ENCODE data around the gene LTK. TPM values are rescaled to one million over a fixed set of nuclear protein-coding genes. Genes with fewer than 3 reads are reported as not detected.
A peak's percentile ranks its signal among the peaks of the same experiment; 100 is the strongest.
"Not testable (repeated sequence)": the region's sequence is repeated elsewhere in the genome, so short reads cannot be mapped to it uniquely, and the experiment has no call there.

LTK gene
- total and polyA plus RNA-seq, 3 experiments from 2014 or later: 0.27 to 7.3 (median 0.31) TPM

DNA sequence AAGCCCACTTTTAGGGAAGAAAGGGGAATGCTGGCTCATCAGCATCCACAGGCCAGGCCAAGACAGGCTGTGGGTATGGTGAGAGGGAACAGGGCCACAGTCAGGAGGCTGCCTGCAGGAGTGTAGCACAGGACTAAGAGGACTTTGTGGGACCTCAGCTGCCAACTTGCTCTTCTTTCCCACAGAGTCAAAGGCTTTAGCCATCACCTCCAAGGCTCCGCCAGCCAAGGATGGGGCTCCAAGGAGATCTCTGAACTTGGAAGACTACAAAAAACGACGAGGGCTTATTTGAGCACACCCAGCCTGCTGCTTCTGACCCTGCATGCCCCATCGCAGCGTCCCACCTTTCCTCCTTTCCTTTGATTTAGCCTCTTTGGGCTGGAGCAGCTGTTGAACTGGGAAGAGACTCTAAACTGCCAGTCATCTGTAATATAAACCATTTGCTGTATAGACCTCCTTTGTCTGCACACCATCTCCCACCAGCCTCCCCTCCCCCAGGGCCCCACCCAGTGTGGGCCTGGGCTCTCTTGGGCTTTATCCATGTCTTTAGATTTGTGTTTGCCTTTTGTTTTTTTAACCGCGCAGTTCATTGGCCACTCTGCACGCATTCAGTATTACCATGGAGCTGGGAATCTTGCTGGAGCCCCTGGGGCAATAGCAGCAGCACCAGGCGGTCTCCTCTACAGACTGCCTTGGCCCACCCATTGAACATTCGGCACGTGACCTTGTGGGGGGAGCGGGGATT lies 33.1 kb downstream of the LTK start:
- Histone ChIP-seq H3K27ac (ENCODE audit: low read depth, low read length) (no peak overlapping the region), H3K27me3 (ENCODE audit: insufficient read depth, low read length, poor library complexity, severe bottlenecking) (no peaks in the 10 kb centered on the region), H3K9me3 (ENCODE audit: low read length) (no peaks in the 10 kb centered on the region), H3K4me1 (ENCODE audit: insufficient read depth, low read length) (peaks cover 16% of the 10 kb centered on the region), H3K4me3 (ENCODE audit: low read length) (no peak overlapping the region), H3K36me3 (ENCODE audit: insufficient read depth, low read length) (peaks cover 37% of the 10 kb centered on the region)
- peaks cover 10 to 61% (median 26%) of the 10 kb centered on the region in 3 donors for H3K36me3 Mint-ChIP-seq
- H3K9me3 Mint-ChIP-seq: no peaks in the 10 kb centered on the region
- no peak overlapping the region for H3K4me3 Mint-ChIP-seq
- ChIA-PET POLR2A (no interaction called here), CTCF (no interaction called here)
- peaks cover 19 to 21% (median 19%) of the 10 kb centered on the region in 3 donors for H3K4me1 Mint-ChIP-seq
- peak overlapping the region in 3 of 8 donors; percentile 23 to 73 (median 68) for H3K27ac Mint-ChIP-seq
- H3K27me3 Mint-ChIP-seq: no peaks in the 10 kb centered on the region
- no peak for DNase-seq

DNA sequence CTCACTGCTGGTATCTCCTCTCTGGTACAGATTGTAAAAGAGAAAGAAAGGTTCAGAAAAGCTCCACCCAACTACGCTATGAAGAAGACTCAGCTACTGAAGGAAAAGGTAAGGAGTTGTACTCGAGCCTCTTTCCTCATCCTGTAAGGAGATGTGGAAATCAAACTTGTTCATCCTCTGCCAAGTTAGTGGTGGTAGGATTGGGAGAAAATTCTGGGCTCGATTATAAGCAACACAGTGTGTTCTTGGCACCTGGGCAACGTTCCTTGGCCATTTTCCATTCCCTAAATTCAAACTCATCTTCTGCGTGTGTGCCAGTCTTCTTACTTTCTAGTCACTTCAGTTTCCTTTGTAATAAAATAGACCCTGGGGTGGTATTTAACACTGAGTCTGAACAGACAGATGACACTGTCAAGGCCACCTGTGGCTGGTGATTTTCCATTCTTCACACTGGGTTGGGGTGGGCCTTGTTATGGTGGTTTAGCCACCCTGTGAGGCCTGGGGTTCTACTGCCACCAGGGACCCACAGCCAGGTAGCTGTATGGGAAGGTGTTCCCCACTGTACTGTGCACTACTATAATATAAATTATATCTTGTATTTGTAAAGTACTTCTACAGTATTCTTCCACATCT lies 37.1 kb downstream of the LTK start:
- Mint-ChIP-seq H3K9me3 (no peaks in the 10 kb centered on the region), H3K27ac (peak overlapping the region in 1 of 8 donors; percentile 81), H3K4me1 (no peaks in the 10 kb centered on the region), H3K4me3 (peak overlapping the region in 1 of 7 donors; percentile 32), H3K36me3 (peaks cover 10 to 79% (median 28%) of the 10 kb centered on the region in 3 donors), H3K27me3 (no peaks in the 10 kb centered on the region)
- H3K27me3 ChIP-seq (ENCODE audit: insufficient read depth, low read length, poor library complexity, severe bottlenecking): no peaks in the 10 kb centered on the region
- peak overlapping the region; percentile 22 for H3K27ac ChIP-seq (ENCODE audit: low read depth, low read length)
- POLR2A ChIA-PET: no interaction called here
- no peak overlapping the region for H3K4me3 ChIP-seq (ENCODE audit: low read length)
- CTCF ChIA-PET: interaction anchor here (0.9 kb wide), 1 partner anchor 11 kb away, joined by 3 read pairs; no protein-coding TSS in a partner anchor
- peaks cover 55% of the 10 kb centered on the region for H3K36me3 ChIP-seq (ENCODE audit: insufficient read depth, low read length)
- no peak for DNase-seq
- no peaks in the 10 kb centered on the region for H3K4me1 ChIP-seq (ENCODE audit: insufficient read depth, low read length)
- no peaks in the 10 kb centered on the region for H3K9me3 ChIP-seq (ENCODE audit: low read length)

DNA sequence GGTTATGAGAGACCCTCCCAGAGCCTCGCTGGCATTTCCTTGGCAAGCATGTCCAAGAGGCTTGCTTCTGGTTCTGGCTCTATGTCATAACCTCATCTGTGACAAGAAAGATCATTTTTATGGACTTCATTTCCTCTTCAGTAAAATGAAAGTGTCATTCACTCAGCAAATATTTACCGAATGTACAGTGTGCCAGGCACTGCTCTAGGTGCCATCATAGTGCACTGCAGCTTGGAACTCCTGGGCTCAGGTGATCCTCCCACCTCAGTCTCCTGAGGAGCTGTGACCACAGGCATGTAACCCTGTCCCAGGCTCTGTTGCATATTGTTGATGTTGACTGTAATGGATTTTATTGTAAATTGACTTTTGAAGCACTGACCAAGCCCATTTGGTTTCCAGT lies 38.7 kb downstream of the LTK start:
- ChIA-PET POLR2A (no interaction called here), CTCF (no interaction called here)
- Mint-ChIP-seq H3K27me3 (no peaks in the 10 kb centered on the region), H3K4me1 (peaks cover 0 to under 1% (median 0%) of the 10 kb centered on the region in 3 donors), H3K9me3 (no peaks in the 10 kb centered on the region), H3K36me3 (peaks cover 11 to 76% (median 21%) of the 10 kb centered on the region in 3 donors), H3K27ac (peak overlapping the region in 2 of 8 donors; percentile 8 to 60), H3K4me3 (no peak overlapping the region)
- no peak overlapping the region for H3K27ac ChIP-seq (ENCODE audit: low read depth, low read length)
- DNase-seq: no peak
- no peaks in the 10 kb centered on the region for H3K9me3 ChIP-seq (ENCODE audit: low read length)
- peaks cover 60% of the 10 kb centered on the region for H3K36me3 ChIP-seq (ENCODE audit: insufficient read depth, low read length)
- H3K4me3 ChIP-seq (ENCODE audit: low read length): no peak overlapping the region
- no peaks in the 10 kb centered on the region for H3K4me1 ChIP-seq (ENCODE audit: insufficient read depth, low read length)
- no peaks in the 10 kb centered on the region for H3K27me3 ChIP-seq (ENCODE audit: insufficient read depth, low read length, poor library complexity, severe bottlenecking)

DNA sequence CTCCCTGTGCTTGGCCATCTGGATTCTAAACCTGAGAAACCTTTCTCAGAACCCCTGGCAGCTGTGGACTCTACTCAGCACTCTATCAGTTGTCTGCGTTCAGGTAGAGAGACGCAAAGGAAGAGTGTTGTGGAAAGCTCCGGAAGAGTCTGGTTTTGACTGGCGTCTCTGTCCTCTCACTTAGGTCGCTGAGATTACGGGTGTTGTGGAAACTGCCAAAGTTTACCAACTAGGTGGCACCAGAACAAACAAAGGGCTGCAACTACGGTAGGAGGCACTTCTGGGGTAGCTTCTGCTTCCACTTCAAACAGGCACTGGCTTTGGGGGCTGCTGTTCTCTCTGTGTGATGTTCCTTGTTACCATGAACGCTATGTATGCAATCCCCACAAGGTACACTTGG lies 39.2 kb downstream of the LTK start:
- ChIA-PET CTCF (no interaction called here), POLR2A (no interaction called here)
- H3K4me1 ChIP-seq (ENCODE audit: insufficient read depth, low read length): no peaks in the 10 kb centered on the region
- Mint-ChIP-seq H3K36me3 (peaks cover 15 to 78% (median 25%) of the 10 kb centered on the region in 3 donors), H3K27me3 (no peaks in the 10 kb centered on the region), H3K4me1 (peaks cover 0 to 2% (median 0%) of the 10 kb centered on the region in 3 donors), H3K4me3 (no peak overlapping the region), H3K27ac (peak overlapping the region in 4 of 8 donors; percentile 8 to 60 (median 29)), H3K9me3 (no peaks in the 10 kb centered on the region)
- H3K9me3 ChIP-seq (ENCODE audit: low read length): no peaks in the 10 kb centered on the region
- no peak overlapping the region for H3K4me3 ChIP-seq (ENCODE audit: low read length)
- H3K27me3 ChIP-seq (ENCODE audit: insufficient read depth, low read length, poor library complexity, severe bottlenecking): no peaks in the 10 kb centered on the region
- peaks cover 60% of the 10 kb centered on the region for H3K36me3 ChIP-seq (ENCODE audit: insufficient read depth, low read length)
- no peak for DNase-seq
- no peak overlapping the region for H3K27ac ChIP-seq (ENCODE audit: low read depth, low read length)

DNA sequence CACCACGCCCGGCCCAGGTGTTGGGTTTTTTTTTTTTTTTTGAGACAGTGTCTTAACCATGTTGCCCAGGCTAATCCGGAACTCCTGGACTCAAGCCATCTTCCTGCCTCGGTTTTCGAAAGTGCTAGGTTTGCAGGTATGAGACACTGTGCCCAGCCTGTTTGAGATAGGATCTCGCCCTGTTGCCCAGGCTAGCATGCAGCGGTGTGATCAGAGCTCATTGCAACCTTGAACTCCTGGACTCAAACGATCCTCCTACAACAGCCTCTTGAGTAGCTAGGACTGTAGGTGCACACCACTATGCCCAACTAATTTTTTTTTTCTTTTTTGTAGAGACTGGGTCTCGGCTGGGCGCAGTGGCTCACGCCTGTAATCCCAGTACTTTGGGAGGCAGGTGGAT lies 40.2 kb downstream of the LTK start:
- H3K36me3 Mint-ChIP-seq: peaks cover 10 to 76% (median 18%) of the 10 kb centered on the region in 3 donors
- no peaks in the 10 kb centered on the region for H3K9me3 Mint-ChIP-seq
- no peaks in the 10 kb centered on the region for H3K27me3 ChIP-seq (ENCODE audit: insufficient read depth, low read length, poor library complexity, severe bottlenecking)
- no peak overlapping the region for H3K4me3 Mint-ChIP-seq
- no peak for DNase-seq
- H3K9me3 ChIP-seq (ENCODE audit: low read length): no peaks in the 10 kb centered on the region
- CTCF ChIA-PET: no interaction called here
- no peak overlapping the region for H3K4me3 ChIP-seq (ENCODE audit: low read length)
- H3K27ac Mint-ChIP-seq: peak overlapping the region in 2 of 8 donors; percentile 43 to 64
- peaks cover 0 to 2% (median 0%) of the 10 kb centered on the region in 3 donors for H3K4me1 Mint-ChIP-seq
- H3K36me3 ChIP-seq (ENCODE audit: insufficient read depth, low read length): peaks cover 51% of the 10 kb centered on the region
- POLR2A ChIA-PET: interaction anchor here (0.5 kb wide), 1 partner anchor 165 kb away, joined by 5 read pairs; no protein-coding TSS in a partner anchor
- no peak overlapping the region for H3K27ac ChIP-seq (ENCODE audit: low read depth, low read length)
- H3K27me3 Mint-ChIP-seq: no peaks in the 10 kb centered on the region
- H3K4me1 ChIP-seq (ENCODE audit: insufficient read depth, low read length): no peaks in the 10 kb centered on the region

DNA sequence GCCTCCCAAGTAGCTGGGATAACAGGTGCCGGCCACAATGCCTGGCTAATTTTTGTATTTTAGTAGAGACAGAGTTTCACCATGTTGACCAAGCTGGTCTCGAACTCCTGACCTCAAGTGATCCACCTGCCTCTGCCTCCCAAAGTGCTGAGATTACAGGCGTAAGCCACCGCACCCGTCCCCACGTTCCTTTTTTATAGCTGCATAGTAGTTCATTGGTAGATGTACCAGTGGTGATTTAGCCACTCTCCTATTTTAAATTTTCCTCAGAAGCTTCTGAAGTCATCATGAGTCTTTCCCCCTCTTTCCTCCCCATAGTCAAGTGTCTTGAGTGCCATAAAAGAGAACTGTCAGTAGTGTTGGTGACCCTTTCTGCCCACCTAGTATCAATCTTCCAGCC lies 44.0 kb downstream of the LTK start:
- not testable (repeated sequence) for H3K4me1 ChIP-seq (ENCODE audit: insufficient read depth, low read length); DNase-seq; H3K27me3 Mint-ChIP-seq; H3K4me3 ChIP-seq (ENCODE audit: low read length); H3K27ac ChIP-seq (ENCODE audit: low read depth, low read length); H3K4me3 Mint-ChIP-seq; H3K9me3 Mint-ChIP-seq; H3K27me3 ChIP-seq (ENCODE audit: insufficient read depth, low read length, poor library complexity, severe bottlenecking); H3K9me3 ChIP-seq (ENCODE audit: low read length)
- peaks cover 36% of the 10 kb centered on the region for H3K36me3 ChIP-seq (ENCODE audit: insufficient read depth, low read length)
- Mint-ChIP-seq H3K27ac (peak overlapping the region in 5 of 8 donors; percentile 61 to 94 (median 66)), H3K36me3 (peaks cover 5 to 67% (median 12%) of the 10 kb centered on the region in 3 donors), H3K4me1 (peaks cover 0 to 14% (median 13%) of the 10 kb centered on the region in 3 donors)
- POLR2A ChIA-PET: interaction anchor here (0.7 kb wide), 1 partner anchor 14 kb away, joined by 8 read pairs; no protein-coding TSS in a partner anchor
- CTCF ChIA-PET: interaction anchor here (0.9 to 1.1 kb wide), 2 partner anchors 21 to 88 kb away, joined by 3 read pairs; no protein-coding TSS in a partner anchor

DNA sequence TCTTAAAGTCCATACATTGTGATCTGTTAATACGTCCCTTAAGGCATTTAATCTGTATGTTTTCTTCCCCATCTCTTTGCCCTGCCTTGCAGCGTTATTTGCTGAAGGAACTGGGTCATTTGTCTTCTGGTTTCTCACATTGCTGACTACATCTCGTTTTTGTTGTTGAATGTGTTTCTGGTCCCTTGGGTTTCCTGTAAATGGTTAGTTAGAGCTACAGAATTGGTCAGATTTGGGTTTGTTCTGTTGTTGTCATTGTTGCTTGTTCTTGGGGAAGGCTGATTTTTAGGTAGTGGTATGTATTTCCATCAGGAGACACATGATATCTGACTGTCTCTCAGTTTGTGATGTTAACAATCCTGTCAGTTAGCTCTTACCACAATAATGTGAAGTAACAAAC lies 46.9 kb downstream of the LTK start:
- H3K9me3 ChIP-seq (ENCODE audit: low read length): no peaks in the 10 kb centered on the region
- DNase-seq: peak in 1 of 5 donors; percentile 24
- peaks cover 28% of the 10 kb centered on the region for H3K36me3 ChIP-seq (ENCODE audit: insufficient read depth, low read length)
- peaks cover 6 to 21% (median 20%) of the 10 kb centered on the region in 3 donors for H3K4me1 Mint-ChIP-seq
- H3K36me3 Mint-ChIP-seq: peaks cover 10 to 77% (median 14%) of the 10 kb centered on the region in 3 donors
- peak overlapping the region in 7 of 8 donors; percentile 9 to 95 (median 77) for H3K27ac Mint-ChIP-seq
- no peaks in the 10 kb centered on the region for H3K27me3 ChIP-seq (ENCODE audit: insufficient read depth, low read length, poor library complexity, severe bottlenecking)
- peak overlapping the region in 5 of 7 donors; percentile 1 to 51 (median 21) for H3K4me3 Mint-ChIP-seq
- ChIA-PET POLR2A (no interaction called here), CTCF (interaction anchor here (0.6 to 2.3 kb wide), 13 partner anchors 12 to 562 kb away, joined by 3 to 9 read pairs (median 5); no protein-coding TSS in a partner anchor)
- H3K9me3 Mint-ChIP-seq: no peaks in the 10 kb centered on the region
- no peak overlapping the region for H3K4me3 ChIP-seq (ENCODE audit: low read length)
- H3K27ac ChIP-seq (ENCODE audit: low read depth, low read length): no peak overlapping the region
- H3K27me3 Mint-ChIP-seq: no peaks in the 10 kb centered on the region
- no peaks in the 10 kb centered on the region for H3K4me1 ChIP-seq (ENCODE audit: insufficient read depth, low read length)

Data from CD8-positive, alpha-beta memory T cell (primary cell).